K562 (cell line): ENCODE data around the gene SEC24B. TPM values are rescaled to one million over a fixed set of nuclear protein-coding genes. Genes with fewer than 3 reads are reported as not detected.

Experiments used
- ATAC-seq: fragments of 200-7000 bp; cut with Tn5 transposase; 3 replicates; pipeline ENCODE4 v1.9.1; 2020; ENCODE audit warnings: moderate library complexity
- BruUV-seq: library from RNA; stranded (reverse); fragments of 400-500 nt; replicated peaks from 2 replicates; lab custom pipeline; 2021; lab: Mats Ljungman, UMichigan
- CTCF ChIA-PET: fragments of 300-600 bp; formaldehyde crosslinking; extraction: SDS; loops from one replicate; lab custom pipeline; 2021; ENCODE audit warnings: low intra/inter-chr PET ratio; lab: Yijun Ruan, JAX
- POLR2A ChIA-PET: fragments of 300-600, 350-650 bp; sonication (Branson Sonifier 250); formaldehyde crosslinking; extraction: SDS; loops from one replicate; lab custom pipeline; 2021; ENCODE audit warnings: antibody characterized with exemption, inconsistent platforms; lab: Yijun Ruan, JAX
- DNase-seq, 4 experiments: peaks; one replicate each; pipeline versions ENCODE4 v3.0.0 to v3.0.0-alpha.2; 2011 to 2018; ENCODE audit warnings: low spot score in 3 of 4, mixed read lengths in 3 of 4; ENCODE audit errors: extremely low read depth in 1 of 4
- FAIRE-seq: peaks from 2 replicates; lab custom pipeline; 2011; peaks lifted over from hg19 to GRCh38; lab: Jason Lieb, UNC
- H2AFZ ChIP-seq: 2 replicates; pipeline ENCODE4 v1.6.0; 2011; ENCODE audit warnings: low read depth, low read length, control low read depth, inconsistent platforms
- H3K27ac ChIP-seq: fragments of 200-600 bp; 3 replicates; pipeline ENCODE4 v1.8.0; 2011; ENCODE audit warnings: low read depth, mild to moderate bottlenecking, control low read depth, inconsistent platforms, low read length, moderate library complexity, mixed read lengths; ENCODE audit errors: extremely low read depth
- H3K27me3 ChIP-seq, 2 experiments: fragments of 300-600 bp in 1 of 2; 2 replicates in 1 of 2; 3 replicates in 1 of 2; pipeline versions ENCODE4 v1.6.0 to v1.8.0; 2011; ENCODE audit warnings: inconsistent platforms in 2 of 2, low read length in 2 of 2, mild to moderate bottlenecking in 1 of 2, mixed read lengths in 1 of 2, moderate library complexity in 1 of 2; ENCODE audit not compliant: control insufficient read depth in 2 of 2, insufficient read depth in 2 of 2
- H3K36me3 ChIP-seq: fragments of 300-600 bp; 3 replicates; pipeline ENCODE4 v1.8.0; 2011; ENCODE audit warnings: mild to moderate bottlenecking, low read length, inconsistent platforms; ENCODE audit not compliant: control insufficient read depth, insufficient read depth
- H3K4me1 ChIP-seq, 2 experiments: fragments of 200-600 bp in 1 of 2; replicated peaks in 1 of 2; 2 replicates in 1 of 2; 3 replicates in 1 of 2; pipeline versions ENCODE4 v1.5.1 to v1.8.0; 2011; ENCODE audit warnings: inconsistent platforms in 2 of 2, low read length in 2 of 2, mild to moderate bottlenecking in 1 of 2, mixed read lengths in 1 of 2, moderate library complexity in 1 of 2; ENCODE audit not compliant: control insufficient read depth in 2 of 2, insufficient read depth in 2 of 2
- H3K4me2 ChIP-seq: 2 replicates; pipeline ENCODE4 v1.6.1; 2011; ENCODE audit warnings: low read length, control low read depth, inconsistent platforms, mixed read lengths; ENCODE audit not compliant: insufficient read depth
- H3K4me3 ChIP-seq: fragments of 200-600 bp; sonication (generic), shearing (Covaris generic); 2 replicates; pipeline ENCODE4 v1.5.1; 2016; ENCODE audit warnings: control low read depth, inconsistent platforms
- H3K79me2 ChIP-seq: fragments of 200-600 bp; 3 replicates; pipeline ENCODE4 v1.8.0; 2011; ENCODE audit warnings: low read length, inconsistent platforms; ENCODE audit not compliant: control insufficient read depth, insufficient read depth
- H3K9ac ChIP-seq, 2 experiments: 2 replicates each; pipeline versions ENCODE4 v1.6.0 to v1.6.1; 2011; ENCODE audit warnings: low read depth in 2 of 2, low read length in 2 of 2, control low read depth in 1 of 2, inconsistent platforms in 1 of 2, mild to moderate bottlenecking in 1 of 2, mixed read lengths in 1 of 2; ENCODE audit not compliant: insufficient read depth in 1 of 2
- H3K9me1 ChIP-seq: one replicate; pipeline ENCODE4 v1.6.0; 2011; ENCODE audit warnings: inconsistent platforms, mild to moderate bottlenecking, low read length, moderate library complexity; ENCODE audit not compliant: control insufficient read depth, insufficient read depth
- H3K9me3 ChIP-seq: replicated peaks from 2 replicates; pipeline ENCODE4 v1.5.1; 2011; ENCODE audit warnings: low read depth, low read length, inconsistent platforms; ENCODE audit not compliant: control insufficient read depth, insufficient read depth
- H4K20me1 ChIP-seq: replicated peaks from 2 replicates; pipeline ENCODE4 v1.6.1; 2011; ENCODE audit warnings: low read length, inconsistent platforms, mixed read lengths; ENCODE audit not compliant: control insufficient read depth, insufficient read depth
- ADNP ChIP-seq: fragments of 200-800 bp; sonication (Bioruptor generic); IDR thresholded peaks from 2 replicates; pipeline ENCODE4 v1.6.1; 2016; ENCODE audit warnings: missing genetic modification characterization, missing compliant biosample characterization
- ATF1 ChIP-seq, 2 experiments: fragments of 450-650 bp in 1 of 2; IDR thresholded peaks; 2 replicates each; pipeline ENCODE4 v1.6.1; 2016; ENCODE audit warnings: missing compliant biosample characterization in 1 of 2, missing genetic modification characterization in 1 of 2
- CHD2 ChIP-seq: IDR thresholded peaks from 2 replicates; pipeline ENCODE4 v1.6.1; 2011; ENCODE audit warnings: low read depth, low read length
- FUS ChIP-seq: fragments of 200-400 bp; formaldehyde crosslinking; optimal IDR thresholded peaks from 2 replicates; pipeline ENCODE3; 2017; ENCODE audit warnings: low read depth, low read length
- HDAC2 ChIP-seq: fragments of 450-650 bp; IDR thresholded peaks from 2 replicates; pipeline ENCODE4 v1.6.1; 2016; ENCODE audit warnings: mild to moderate bottlenecking
- LARP7 ChIP-seq: fragments of 450-650 bp; IDR thresholded peaks from 2 replicates; pipeline ENCODE4 v1.6.1; 2016
- MAFG ChIP-seq: fragments of 450-650 bp; conservative IDR thresholded peaks from 2 replicates; pipeline ENCODE4 v1.6.1; 2016; ENCODE audit warnings: missing genetic modification characterization, missing compliant biosample characterization
- MCM7 ChIP-seq, 2 experiments: fragments of 450-650 bp; IDR thresholded peaks; 2 replicates each; pipeline ENCODE4 v1.6.1; 2016 to 2018
- NEUROD1 ChIP-seq: fragments of 150-350 bp; IDR thresholded peaks from 2 replicates; pipeline ENCODE4 v1.6.1; 2014; ENCODE audit warnings: borderline replicate concordance, low read length, low read depth; ENCODE audit not compliant: partially characterized antibody
- PCBP2 ChIP-seq: fragments of 200-400 bp; formaldehyde crosslinking; IDR thresholded peaks from 2 replicates; pipeline ENCODE4 v1.6.1; 2018; ENCODE audit warnings: low read length, low read depth, mild to moderate bottlenecking, moderate library complexity; ENCODE audit not compliant: poor library complexity, severe bottlenecking
- SAP30 ChIP-seq: fragments of 200-600 bp; sonication (generic); IDR thresholded peaks from 2 replicates; pipeline ENCODE4 v1.6.1; 2012; ENCODE audit warnings: borderline replicate concordance, low read depth, mild to moderate bottlenecking, moderate library complexity, low read length, control low read depth, inconsistent platforms; ENCODE audit not compliant: insufficient read depth, poor library complexity, severe bottlenecking
- SMAD1 ChIP-seq: fragments of 150-350 bp; IDR thresholded peaks from 2 replicates; pipeline ENCODE4 v1.6.1; 2014; ENCODE audit warnings: low read length, low read depth; ENCODE audit not compliant: partially characterized antibody
- ZFP1 ChIP-seq: fragments of 450-650 bp; formaldehyde crosslinking; IDR thresholded peaks from 2 replicates; pipeline ENCODE4 v1.4.0; 2020; ENCODE audit warnings: mild to moderate bottlenecking, mixed read lengths
- ZKSCAN3 ChIP-seq: fragments of 250-450 bp; sonication (Bioruptor Pico); IDR thresholded peaks from 2 replicates; pipeline ENCODE4 v1.4.0; 2020
- ZNF57 ChIP-seq: fragments of 450-650 bp; formaldehyde crosslinking; IDR thresholded peaks from 2 replicates; pipeline ENCODE4 v1.4.0; 2020; ENCODE audit warnings: mild to moderate bottlenecking, moderate library complexity
- ZNF75A ChIP-seq: fragments of 450-650 bp; formaldehyde crosslinking; IDR thresholded peaks from 2 replicates; pipeline ENCODE4 v1.4.0; 2020; ENCODE audit warnings: mild to moderate bottlenecking
- ZNF780A ChIP-seq: fragments of 250-450 bp; sonication (Bioruptor Pico); IDR thresholded peaks from 2 replicates; pipeline ENCODE4 v1.5.0; 2021; ENCODE audit warnings: mild to moderate bottlenecking
- WGBS: fragments of 100-300 bp; shearing (Covaris generic); methylation state at CpG from one replicate; pipeline ENCODE4 v1.1.6; 2016; ENCODE audit warnings: low coverage, mixed read lengths; ENCODE audit not compliant: insufficient coverage; ENCODE audit errors: missing lambda C conversion rate; 5-methylcytosine and 5-hydroxymethylcytosine counted together
- in situ Hi-C: fragments of 300-500 bp; cut with MboI; formaldehyde crosslinking; loops from 4 replicates; pipeline ENCODE4 v1.15.0; 2018; ENCODE audit warnings: inconsistent platforms, mixed read lengths
- intact Hi-C: fragments of 100-400 bp; cut with micrococcal nuclease; formaldehyde crosslinking; loops from 2 replicates; pipeline ENCODE4 v1.14.2; 2022
- polyA plus RNA-seq, 8 experiments: library from polyadenylated mRNA; depleted of rRNA in 4 of 8; stranded (reverse) in 5 of 8; unstranded in 3 of 8; fragments of >200 nt; fragmentation: Nextera tagmentation in 2 of 8; fragmentation: Illumina TruSeq in 1 of 8; extraction: Ambion mirVana in 2 of 8; extraction: Trizol in 1 of 8; gene quantifications; 2 replicates each; pipeline versions ENCODE4 v1.2.1 to v1.2.3, GENCODE V29; 2011 to 2014; ENCODE audit warnings: inconsistent platforms in 1 of 8, missing spikeins in 1 of 8
- total RNA-seq, 7 experiments: library from RNA; depleted of rRNA in 6 of 7; stranded (reverse); fragments of >200 nt in 6 of 7; fragmentation: Illumina TruSeq in 2 of 7; extraction: Trizol in 2 of 7; gene quantifications; 2 replicates each; pipeline versions ENCODE4 v1.2.1 to v1.2.3, GENCODE V29; 2011 to 2021; ENCODE audit warnings: low replicate concordance in 1 of 7
- TF ChIP-seq, protein P1 (sequence below): fragments of 250-450 bp; sonication (Bioruptor Pico); IDR thresholded peaks from 2 replicates; pipeline ENCODE4 v1.4.0; 2020
- TF ChIP-seq, protein P2 (sequence below): sonication (generic); formaldehyde crosslinking; IDR thresholded peaks from 2 replicates; pipeline ENCODE4 v1.5.0; 2020; ENCODE audit warnings: missing genetic modification reagents

The SEC24B gene
- total and polyA plus RNA-seq, 9 of the 15 experiments (the other 6 are each of a cell fraction or from before 2014, with no cell fraction given), result 6.3 to 46.4 (median 17.1) TPM

DNA sequence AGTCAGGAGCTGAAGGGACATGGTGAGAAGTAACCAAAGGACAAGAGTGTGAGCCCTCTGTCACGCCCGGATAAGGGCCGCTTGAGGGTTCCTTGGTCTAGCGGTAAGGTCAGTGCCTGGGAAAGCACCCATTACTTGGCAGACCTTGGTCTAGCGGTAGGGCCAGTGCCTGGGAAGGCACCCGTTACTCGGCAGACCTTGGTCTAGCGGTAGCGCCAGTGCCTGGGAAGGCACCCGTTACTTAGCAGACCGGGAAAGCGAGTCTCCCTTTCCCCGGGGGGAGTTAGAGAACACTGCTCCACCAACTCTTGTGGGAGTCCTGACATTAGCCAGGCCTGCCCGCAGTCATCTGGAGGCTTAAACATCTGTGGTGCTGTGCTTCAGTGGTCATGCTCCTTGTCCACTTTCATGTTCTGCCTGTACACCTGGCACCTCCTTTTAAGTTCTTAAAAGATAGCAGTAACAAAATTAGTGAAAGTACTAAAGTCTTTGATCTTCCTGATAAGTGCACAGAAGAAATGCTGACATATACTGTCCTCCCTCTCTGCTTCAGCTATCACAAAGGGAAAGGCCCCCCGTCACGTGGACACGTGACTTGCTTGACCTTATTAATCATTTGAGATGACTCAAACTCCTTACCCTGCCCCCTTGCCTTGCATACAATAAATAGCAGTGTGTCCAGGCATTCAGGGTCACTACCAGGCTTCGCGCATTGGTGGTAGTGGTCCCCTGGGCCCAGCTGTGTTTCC is 9.3 kb upstream of the SEC24B start:
- intact Hi-C loops (loop anchor here (5.0 kb wide), 1 partner anchor 1093 kb away; no protein-coding TSS in a partner anchor), in situ Hi-C loops (loop anchor here (10.0 to 25.0 kb wide), 3 partner anchors 231 to 1088 kb away; no protein-coding TSS in a partner anchor)
- no peak overlapping the region for H2AFZ ChIP-seq
- ChIA-PET CTCF (no interaction called here), POLR2A (interaction anchor here (0.7 kb wide), 1 partner anchor 10 kb away, joined by 3 read pairs; no protein-coding TSS in a partner anchor)
- WGBS, result 73% methylated on average over 15 of the region's 19 CpGs
- H3K9ac ChIP-seq, result no peak overlapping the region
- H3K9me3 ChIP-seq, result no peaks in the 10 kb centered on the region
- H3K4me2 ChIP-seq, result no peak overlapping the region
- ATAC-seq (peak; percentile 27; the same call in 1 of the 3 replicates), FAIRE-seq (no peak), DNase-seq (peak; percentile 13 to 59 (median 17))
- no peaks in the 10 kb centered on the region for H3K9me1 ChIP-seq
- H3K4me1 ChIP-seq, result no peaks in the 10 kb centered on the region; a peak in 2 of 5 replicates
- H3K36me3 ChIP-seq, result no peaks in the 10 kb centered on the region
- no TSS peak for BruUV-seq
- no peaks in the 10 kb centered on the region for H3K27me3 ChIP-seq
- H4K20me1 ChIP-seq, result no peaks in the 10 kb centered on the region
- H3K79me2 ChIP-seq, result no peaks in the 10 kb centered on the region
- H3K27ac ChIP-seq, result no peak overlapping the region
- no peak overlapping the region for H3K4me3 ChIP-seq
- TF ChIP-seq ADNP (tag) (no peak), ZNF75A (CRISPR knock-in tag) (no peak), ZNF57 (CRISPR knock-in tag) (no peak), ZFP1 (CRISPR knock-in tag) (no peak), NEUROD1 (no peak), CHD2 (no peak), SMAD1 (no peak), ATF1 (CRISPR knock-in tag; IDR thresholded peaks at IDR 0.05) (no peak), ATF1 (tag; IDR thresholded peaks at IDR 0.05) (no peak), ZKSCAN3 (CRISPR knock-in tag) (no peak), HDAC2 (no peak), LARP7 (no peak), MAFG (tag) (peak; percentile 47; the same call in 1 of the 2 replicates), ZNF780A (CRISPR knock-in tag) (no peak), FUS (no peak), MCM7 (IDR thresholded peaks at IDR 0.05) (no peak), PCBP2 (no peak), SAP30 (no peak)
- TF ChIP-seq, protein P1, sequence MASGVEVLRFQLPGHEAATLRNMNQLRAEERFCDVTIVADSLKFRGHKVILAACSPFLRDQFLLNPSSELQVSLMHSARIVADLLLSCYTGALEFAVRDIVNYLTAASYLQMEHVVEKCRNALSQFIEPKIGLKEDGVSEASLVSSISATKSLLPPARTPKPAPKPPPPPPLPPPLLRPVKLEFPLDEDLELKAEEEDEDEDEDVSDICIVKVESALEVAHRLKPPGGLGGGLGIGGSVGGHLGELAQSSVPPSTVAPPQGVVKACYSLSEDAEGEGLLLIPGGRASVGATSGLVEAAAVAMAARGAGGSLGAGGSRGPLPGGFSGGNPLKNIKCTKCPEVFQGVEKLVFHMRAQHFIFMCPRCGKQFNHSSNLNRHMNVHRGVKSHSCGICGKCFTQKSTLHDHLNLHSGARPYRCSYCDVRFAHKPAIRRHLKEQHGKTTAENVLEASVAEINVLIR (CRISPR knock-in tag), result no peak
- TF ChIP-seq, protein P2, sequence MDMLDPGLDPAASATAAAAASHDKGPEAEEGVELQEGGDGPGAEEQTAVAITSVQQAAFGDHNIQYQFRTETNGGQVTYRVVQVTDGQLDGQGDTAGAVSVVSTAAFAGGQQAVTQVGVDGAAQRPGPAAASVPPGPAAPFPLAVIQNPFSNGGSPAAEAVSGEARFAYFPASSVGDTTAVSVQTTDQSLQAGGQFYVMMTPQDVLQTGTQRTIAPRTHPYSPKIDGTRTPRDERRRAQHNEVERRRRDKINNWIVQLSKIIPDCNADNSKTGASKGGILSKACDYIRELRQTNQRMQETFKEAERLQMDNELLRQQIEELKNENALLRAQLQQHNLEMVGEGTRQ, result peak; percentile 80
